Raji (cell line): ENCODE results near the gene PIP5K1C.

ENCODE experiments used
- POLR2A ChIP-seq: IDR thresholded peaks from 2 replicates; pipeline ENCODE4 v1.6.1; 2011; ENCODE audit warnings: low read depth, low read length, control low read depth; ENCODE audit not compliant: insufficient read depth

PIP5K1C gene

DNA sequence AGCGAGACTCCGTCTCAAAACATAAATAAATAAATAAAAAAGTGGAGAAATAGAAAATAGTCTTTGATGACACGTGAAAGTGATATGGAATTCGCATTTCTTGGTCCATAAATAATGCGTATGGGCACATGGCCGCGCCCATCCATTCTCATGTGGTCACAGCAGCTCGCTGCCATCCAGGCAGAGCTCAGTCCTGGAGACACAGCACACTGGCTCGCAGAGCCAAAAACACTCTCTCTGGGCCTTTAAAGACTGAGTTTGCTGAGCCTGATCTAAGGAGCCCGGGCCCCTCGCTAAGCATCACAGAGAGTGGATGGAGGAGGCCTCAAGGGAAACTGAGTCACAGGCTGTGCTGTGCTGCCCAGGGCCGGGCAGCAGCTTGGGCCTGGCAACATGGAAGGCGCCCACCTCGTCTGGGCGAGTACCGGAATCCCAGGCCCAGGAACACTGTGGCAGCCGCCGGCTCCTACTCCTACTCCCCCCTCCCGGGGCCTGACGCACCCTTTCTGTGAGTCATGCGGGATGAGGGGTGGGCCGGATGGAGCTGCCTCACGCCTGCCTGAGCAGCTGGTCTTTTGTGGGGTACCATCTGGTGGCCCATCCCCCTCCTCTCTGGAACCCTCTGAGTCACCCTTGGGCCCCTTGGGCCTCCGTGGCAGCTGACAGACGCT lies 44.7 kb downstream of the PIP5K1C start:
- no peak for TF ChIP-seq POLR2A

- no peak for TF ChIP-seq POLR2A
These were observed 46.3 kb downstream of the PIP5K1C start for GRCh38 chr19:3653865-3654513.

DNA sequence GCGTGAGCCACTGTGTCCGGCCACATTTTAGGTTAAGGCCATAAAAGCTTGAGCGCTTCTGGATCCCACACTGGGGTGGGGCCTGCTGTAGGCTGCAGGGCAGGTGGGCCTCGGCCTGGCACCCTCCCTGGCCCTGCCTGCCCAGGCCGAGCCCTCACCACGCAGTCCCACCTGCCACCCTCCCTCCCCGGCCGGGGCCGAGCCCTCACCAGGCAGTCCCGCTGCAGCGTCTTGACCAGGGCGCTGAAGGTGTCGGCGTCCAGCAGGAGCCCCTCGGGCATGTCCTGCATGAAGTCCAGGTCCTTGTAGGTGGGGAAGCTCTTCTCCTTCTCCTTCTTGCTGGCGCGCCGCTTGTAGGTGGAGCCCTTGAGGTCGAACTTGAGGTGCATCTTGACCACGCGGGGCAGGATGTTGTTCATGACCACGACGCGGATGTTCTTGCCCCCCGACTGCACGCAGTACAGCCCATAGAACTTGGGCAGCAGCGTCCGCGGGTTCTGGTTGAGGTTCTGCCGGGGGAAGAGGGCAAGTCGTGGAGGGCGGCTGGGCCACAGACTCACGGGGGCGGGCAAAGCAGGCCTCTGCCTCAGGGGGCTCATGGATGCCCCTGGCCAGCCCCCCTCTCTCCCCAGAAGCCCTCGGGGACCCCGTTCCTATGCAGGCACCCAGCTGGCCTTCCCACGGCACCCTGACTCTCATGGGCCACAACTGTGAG lies 47.0 kb downstream of the PIP5K1C start:
- TF ChIP-seq POLR2A = no peak

DNA sequence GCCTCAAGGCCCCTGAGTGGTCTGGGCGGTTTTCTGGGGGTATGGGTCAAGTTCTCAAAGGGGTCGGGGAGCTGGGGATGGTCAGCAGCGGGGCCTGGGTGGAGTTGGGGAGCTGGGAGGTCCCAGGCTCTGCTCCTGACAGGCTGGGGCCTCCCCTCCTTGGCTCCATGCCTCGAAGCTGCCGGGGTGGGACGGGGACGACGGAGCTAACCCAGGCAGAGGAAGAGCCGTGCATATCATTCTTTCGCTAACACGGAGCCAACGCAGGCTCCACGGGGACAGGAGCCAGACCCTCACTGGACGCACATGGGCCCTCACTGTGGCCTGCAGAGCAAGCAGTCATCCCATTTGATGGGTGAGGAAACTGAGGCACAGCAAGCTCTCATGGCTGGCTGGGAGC lies 47.8 kb downstream of the PIP5K1C start:
- TF ChIP-seq POLR2A = no peak

- no peak for TF ChIP-seq POLR2A
These were observed 48.6 kb downstream of the PIP5K1C start for GRCh38 chr19:3651684-3652083.

GRCh38 chr19:3649888-3650287 lies 50.4 kb downstream of the PIP5K1C start:
- TF ChIP-seq POLR2A = no peak

DNA sequence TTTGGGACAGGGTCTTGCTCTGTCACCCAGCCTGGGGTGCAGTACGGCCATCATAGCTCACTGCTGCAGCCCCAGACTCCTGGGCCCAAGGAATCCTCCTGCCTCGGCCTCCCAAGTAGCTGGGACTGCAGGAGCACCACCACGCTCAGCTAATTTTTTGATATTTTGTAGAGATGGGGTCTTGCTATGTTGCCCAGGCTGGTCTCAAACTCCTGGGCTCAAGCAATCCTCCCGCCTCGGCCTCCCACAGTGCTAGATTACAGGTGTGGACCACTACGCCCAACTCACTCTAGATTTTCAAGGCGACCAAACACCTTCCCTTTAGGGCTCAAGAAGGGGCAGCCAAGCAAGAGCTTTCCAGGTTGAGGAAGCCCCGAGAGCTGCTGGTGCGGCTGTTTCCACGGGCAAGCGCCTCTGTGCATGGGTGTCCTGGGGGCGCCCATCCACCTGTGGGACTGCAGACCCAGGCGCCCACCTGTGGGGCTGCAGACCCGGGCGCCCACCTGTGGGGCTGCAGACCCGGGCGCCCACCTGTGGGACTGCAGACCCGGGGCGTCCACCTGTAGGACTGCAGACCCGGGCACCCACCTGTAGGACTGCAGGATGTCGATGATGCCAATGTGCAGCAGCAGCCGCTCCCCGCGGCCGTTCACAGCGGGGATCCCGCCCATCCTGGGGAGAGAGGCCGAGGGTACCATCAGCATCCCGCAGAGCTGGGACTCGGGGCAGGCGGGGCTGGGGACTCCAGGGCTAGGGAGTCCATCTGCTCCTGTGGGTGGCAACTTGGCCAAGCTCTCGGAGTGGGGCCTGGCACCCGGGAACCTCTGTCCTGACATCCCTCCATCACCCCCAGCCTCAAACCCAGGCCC lies 52.0 kb downstream of the PIP5K1C start:
- TF ChIP-seq POLR2A = no peak

DNA sequence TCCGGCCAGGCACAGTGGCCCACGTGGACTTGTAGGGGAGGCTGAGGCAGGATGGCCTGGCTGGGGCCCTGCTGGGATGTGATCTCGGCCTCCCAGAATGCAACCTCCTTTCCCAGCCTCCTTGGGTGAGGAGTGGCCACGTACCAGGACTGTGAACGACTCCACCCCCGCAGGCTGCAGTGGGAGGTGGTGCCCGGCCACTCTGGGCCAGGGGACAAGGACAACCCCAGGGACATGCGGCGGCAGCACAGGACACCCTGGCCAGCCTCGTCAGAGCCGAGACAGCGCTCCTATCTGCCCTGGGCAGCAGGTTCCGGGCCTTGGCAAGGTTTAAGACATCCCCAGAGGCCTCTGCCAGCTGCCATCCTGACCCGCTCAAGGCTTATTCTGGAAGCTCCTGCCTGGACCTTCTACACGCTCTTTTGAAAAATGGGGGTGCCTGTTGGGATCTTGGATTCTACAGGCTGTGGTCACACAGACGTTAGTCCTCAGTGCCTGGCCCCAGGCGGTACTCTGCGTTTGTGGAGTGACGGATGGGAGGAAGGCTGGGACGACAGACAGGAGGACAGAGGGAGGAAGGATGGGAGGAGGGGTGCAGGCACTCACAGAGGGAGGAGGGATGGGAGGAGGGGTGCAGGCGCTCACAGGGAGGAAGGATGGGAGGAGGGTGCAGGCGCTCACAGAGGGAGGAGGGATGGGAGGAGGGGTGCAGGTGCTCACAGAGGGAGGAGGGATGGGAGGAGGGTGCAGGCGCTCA lies 53.8 kb downstream of the PIP5K1C start:
- no peak for TF ChIP-seq POLR2A

DNA sequence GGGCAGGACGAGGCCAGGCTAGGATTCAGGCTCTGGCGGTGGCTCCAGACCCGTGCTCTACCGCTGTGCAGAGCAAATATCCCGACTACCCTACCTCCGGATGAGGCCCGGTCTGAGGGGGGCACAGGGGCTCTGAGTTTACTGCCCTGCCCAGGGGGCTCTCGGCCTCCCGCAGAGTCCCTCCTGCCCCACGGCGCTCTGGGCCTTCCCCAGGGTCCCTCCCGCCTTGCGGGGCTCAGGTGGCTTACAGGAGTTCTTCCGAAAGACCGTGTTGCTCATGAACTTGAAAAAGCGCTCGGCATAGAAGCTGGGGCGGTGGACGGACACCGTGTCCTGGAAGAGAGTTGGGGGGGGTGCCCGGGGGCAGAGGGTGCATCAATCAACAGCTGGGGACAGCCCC lies 54.5 kb downstream of the PIP5K1C start:
- no peak for TF ChIP-seq POLR2A

DNA sequence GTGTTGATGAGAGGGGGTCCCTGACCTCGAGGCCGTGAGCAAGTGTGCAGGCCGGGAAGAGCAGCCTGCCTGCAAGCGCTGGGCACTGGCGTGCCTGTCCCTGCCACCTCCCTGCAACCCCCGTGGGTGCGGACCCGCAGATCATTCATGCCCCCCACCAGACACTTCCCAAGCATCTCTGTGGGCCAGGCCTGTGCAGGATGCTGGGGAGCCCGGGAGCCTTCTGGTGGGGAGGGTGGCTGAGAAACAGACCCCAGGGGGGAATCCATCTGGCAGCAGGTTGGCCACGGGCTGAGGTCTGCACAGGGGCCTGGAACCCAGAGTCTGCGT lies 55.2 kb downstream of the PIP5K1C start:
- no peak for TF ChIP-seq POLR2A

- TF ChIP-seq POLR2A = no peak
These were observed 55.8 kb downstream of the PIP5K1C start for GRCh38 chr19:3644351-3645066.

DNA sequence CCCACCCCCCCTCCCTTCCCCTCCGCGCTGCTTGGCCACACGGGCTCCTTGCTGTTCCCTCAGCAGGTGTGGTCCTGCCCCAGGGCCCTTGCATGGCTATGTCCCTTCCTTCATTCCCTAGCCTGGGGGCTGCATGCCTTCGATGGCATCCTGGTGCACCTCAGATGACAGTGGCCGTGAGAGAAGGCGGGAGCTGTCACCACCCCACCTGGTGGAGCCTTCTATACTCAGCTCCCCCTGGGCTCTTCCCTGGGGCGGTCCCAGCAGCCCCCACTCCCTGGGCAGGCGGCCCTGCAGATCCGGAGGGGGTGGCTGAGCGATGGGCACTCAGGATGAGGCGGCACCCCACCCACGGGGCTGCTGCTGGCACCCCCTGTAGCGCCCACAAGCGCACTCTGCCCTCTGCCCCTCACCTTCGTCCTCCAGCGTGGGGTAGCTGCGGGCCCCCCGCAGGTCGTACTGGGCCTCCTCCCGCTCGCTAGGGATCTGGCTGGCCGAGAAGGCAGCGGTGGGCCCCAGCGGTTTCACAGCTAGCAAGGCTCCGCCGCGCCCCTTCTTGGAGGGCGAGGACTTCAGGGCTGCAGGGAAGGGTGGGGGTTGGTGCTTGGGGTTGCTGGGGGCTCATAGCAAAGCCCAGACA lies 56.5 kb downstream of the PIP5K1C start:
- TF ChIP-seq POLR2A = no peak

GRCh38 chr19:3642987-3643673 lies 57.1 kb downstream of the PIP5K1C start:
- no peak for TF ChIP-seq POLR2A
